HG03139 (cell line): ENCODE measurements around the gene AFTPH.

Experiments used
- ATAC-seq: cut with Tn5 transposase; IDR thresholded peaks from one replicate; pipeline ENCODE4 v1.9.1; 2021; ENCODE audit not compliant: unreplicated experiment

The AFTPH gene

GRCh38 chr2:64523666-64524603 lies at the start of gene AFTPH:
TSS of gene AFTPH (plus strand) at chr2:64524328. CDS start at chr2:64551475, 27,147 bp downstream.
- ATAC-seq = peak; percentile 84

DNA sequence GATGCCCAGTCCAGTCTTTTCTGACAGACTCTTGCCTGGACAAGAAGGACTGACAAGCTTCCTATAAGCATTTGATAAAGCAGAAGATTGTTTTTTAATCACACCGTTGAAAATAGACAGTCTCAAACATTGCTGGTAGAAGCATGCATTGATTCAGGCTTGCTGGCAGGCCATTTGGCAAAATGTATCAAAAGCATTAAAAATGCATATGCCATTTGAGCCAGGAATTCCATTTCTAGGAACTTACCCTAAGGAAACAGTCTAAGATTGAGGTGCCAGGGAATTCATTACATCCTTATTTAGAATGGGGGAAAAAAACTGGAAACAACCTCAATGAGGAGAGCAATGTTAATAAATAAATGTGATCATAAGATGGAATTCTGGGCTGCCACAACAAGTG lies 49.5 kb upstream of the AFTPH start:
- ATAC-seq = no peak

DNA sequence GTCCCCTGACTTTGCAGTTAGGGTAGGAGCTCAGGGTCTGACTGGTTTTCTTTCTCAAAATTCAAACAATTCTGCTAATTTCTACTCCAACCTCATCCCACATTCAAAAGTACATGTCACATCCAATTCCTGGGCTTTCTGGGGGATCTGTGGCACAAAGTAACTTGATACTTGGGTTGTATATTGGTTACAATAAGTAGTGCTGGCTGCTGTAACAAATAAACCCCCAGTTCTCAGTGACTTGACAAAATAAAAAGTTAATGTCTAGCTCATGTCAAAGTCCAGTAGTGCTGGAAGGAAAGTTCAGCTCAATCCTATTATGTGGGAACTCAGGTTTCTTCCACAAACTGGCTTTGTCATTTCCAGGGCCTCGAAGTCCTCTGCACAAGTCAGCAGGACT lies 47.1 kb upstream of the AFTPH start:
- ATAC-seq = no peak

DNA sequence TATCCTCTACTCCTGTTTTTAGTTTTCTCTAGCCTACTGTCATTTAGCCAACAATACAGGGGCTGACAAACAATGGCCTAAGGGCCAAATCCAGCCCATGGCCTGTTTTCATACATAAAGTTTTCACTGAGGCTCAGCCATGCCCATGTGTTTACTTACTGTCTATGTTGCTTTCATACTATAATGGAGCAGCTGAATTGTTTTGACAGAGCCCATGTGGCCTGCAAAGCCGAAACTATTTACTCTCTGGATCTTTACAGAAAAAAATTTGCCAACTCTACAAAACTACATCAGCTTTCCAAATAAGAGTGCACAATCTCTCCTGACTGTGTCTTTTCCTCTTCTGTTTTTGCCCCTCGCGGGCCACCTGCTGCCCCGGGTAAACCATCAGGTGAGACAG lies 46.1 kb upstream of the AFTPH start:
- ATAC-seq = no peak

DNA sequence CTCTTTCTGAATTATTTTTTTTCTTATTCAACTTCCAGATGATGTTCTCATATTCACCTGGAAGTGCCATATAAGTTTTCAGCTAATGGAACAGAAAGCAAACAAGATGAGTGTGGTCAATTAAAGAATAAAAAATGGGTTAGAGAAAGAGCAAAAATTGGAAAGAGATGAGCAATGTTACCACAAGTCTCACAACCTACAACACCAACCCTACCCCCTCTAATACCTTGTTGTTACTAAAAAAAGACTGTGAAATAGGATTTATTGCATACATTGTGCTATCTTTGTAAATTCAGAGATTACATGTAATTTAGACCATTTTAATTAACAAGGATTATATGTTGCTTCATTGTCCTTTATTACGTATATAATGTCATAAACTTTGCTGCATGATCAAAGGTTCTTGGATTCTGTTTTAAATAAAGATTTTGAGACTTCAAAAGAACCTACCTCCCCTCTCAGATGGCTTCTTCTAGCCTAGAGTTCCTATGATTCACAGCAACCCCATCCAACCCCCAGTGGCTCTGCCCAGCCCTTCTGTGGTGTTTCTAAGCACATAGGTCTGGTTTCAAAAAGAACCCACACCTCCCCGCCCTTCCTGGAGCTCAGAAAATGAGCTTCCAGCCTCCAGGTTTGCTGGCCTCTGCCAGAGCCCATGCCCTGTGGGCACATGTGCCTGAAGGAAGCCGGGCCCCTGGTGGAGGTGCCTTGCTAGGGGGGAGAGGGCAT lies 45.5 kb upstream of the AFTPH start:
- ATAC-seq = no peak

- ATAC-seq = no peak
These were observed 44.6 kb upstream of the AFTPH start for GRCh38 chr2:64479259-64480117.

DNA sequence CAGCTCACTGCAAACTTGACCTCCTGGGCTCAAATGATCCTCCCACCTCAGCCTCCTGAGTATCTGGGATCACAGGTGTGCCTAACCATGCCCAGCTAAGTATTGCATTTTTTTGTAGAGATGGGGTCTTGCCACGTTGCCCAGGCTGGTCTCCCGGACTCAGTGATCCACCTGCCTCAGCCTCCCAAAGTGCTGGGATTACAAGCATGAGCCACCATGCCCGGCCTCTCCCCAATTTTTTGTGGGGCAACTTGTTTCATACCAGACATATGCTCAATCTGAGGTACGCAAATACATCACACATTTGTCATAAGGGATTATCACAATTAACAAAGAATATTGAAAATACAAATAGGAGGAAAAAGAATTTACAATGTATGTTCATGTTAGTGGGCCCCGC lies 42.5 kb upstream of the AFTPH start:
- ATAC-seq = no peak

DNA sequence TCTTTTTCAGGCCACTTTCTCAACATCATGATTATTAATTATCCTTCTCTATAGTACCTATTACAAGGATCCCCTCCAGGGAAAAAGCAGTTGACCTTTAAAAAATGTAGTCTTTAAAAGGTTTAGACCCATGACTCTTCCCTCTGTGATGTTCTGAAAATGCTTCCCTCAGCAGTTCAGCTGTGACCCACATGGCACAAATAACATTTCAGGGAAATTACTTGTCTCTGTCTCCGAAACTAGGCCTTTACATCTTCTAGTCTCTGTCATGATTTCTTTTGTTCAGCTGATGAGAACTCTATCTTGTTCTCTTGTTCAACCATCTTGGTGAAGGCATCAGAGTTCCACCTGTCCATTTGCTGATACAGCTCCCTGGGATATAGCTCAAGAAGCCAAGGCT lies 41.9 kb upstream of the AFTPH start:
- no peak for ATAC-seq

DNA sequence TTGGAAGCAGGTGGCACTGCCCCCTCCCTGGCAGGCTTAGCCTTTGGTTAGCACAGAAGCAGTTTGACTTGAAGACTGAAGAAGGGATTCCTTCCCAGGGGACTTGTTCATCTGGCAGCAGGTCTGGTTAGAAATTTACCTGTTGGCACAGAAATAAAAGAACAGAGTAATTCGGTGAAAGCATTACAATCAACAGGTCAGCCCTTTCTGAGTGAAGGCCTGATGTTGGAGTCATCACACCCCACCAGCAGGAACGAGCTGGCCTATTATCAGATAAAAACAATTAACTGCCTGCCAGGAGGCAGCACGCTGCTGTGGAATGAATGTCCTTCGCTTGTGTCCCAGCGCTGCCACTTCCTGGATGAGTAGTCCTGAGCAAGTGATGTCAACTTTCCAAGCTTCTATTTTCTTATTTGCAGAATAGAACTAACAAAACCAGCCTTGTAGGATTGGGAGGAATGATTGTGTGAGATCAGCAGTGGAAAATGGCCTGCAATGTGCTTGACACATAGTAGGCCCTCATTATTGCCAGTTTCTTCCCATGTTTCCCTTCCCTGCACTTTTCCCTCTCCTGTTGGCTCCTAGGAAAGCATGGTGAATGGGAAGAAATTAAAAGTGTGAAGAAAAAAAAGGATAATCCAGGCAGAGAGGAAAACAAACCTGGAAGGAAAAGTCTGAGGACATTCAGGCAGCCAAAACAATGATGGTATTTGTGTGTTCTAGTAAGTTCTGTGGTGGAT lies 41.2 kb upstream of the AFTPH start:
- no peak for ATAC-seq

- ATAC-seq = no peak
These were observed 38.8 kb upstream of the AFTPH start for GRCh38 chr2:64485331-64485730.

DNA sequence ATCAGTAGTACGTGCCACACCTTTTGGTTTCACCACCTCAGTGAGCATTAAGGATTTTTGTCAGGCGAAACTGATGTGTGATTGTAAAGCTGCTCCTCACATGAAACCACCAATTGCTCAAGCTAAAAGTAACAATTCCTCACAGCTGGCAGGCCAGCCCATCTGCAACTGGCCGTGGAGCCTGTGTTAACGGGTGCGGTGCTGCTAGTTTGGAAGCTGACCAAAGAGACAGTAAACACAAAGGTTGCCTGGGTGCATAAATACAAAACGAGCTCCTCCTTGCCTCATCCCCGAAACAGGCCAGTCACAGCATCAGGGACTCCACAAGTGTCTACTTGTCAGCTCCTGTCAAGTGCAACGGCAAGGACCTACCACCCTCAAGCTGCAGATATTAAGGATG lies 38.2 kb upstream of the AFTPH start:
- no peak for ATAC-seq

DNA sequence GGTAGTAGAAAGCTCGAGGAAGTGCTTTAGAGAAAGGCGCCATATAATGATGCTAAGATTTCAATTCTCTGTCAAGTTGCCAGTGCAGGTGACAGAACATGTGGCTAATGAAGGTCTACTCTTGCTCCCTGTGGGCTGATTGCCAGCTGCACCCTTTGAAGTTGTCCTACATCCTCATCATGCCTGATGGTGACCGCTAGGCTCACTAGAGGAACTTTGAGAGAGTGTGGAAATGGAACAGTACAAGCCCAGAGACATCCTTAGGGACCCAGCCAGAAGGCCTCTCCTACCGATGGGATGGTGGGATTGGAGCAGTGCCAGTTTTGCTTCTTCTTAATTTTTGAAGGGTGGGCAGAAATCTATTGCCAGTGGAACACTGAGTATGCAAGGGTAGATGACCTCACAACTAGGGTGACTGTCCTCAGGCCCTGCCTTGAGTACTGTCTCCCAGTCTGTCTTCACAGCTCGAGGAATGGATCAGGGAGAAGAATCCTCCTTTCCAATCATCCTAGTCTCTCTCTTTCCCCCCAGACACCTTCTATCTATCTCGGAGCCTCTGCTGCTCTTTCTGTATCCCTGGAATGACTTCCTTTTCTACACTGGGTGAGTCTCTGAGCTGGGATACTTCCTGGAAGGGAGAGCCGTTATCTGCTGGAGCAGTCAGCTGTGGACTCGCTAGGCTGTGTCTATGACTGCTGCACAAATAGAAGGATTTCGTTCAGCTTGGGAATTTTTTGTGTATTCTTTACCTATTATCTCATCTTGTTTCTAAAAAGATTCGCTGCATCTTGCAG lies 36.7 kb upstream of the AFTPH start:
- ATAC-seq = no peak

DNA sequence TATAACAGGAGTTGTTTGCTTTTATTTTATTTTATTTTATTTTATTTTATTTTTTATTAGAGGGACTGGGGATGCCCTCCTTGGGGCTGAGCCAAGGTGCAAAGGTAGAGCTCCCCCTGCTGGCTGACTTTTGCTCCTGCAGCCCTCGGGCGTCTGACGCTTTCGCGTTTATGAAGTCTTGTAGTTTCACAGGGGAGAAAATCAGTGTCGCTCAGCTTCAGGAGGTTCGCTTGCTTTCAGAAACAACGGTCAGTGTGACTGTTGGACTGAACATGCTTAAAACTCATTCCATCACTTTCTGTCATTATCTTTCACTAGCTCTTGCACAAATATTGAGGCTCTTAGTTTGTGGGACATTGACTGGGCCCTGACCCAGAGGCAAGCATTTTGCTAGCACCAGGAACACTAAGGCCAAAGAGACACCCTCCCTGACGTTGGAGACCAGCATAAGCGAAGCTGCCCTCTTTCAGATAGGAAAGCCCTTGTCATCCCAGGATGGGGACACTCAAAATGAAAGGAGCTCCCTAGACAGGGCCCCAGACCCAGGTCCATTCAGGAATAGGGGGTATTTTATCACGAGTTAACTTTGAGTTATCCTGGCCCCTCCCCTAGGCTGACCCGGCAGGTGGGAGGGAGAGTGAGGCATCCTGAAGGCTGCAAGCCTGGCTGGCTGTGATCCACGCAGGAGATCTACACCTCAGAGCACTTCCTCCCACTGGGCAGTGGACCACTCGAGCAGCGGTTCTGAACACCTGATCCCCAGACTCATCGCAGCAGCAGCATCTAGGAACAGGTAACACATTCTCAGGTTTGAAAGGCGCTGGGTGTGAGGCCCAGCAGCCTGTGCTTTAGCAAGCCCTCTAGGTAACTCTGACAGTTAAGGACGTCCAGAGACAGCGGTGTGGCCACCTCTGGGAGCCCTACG lies 35.8 kb upstream of the AFTPH start:
- no peak for ATAC-seq

- no peak for ATAC-seq
These were observed 34.9 kb upstream of the AFTPH start for GRCh38 chr2:64489081-64489751.

- ATAC-seq = no peak
These were observed 32.7 kb upstream of the AFTPH start for GRCh38 chr2:64491426-64491825.

DNA sequence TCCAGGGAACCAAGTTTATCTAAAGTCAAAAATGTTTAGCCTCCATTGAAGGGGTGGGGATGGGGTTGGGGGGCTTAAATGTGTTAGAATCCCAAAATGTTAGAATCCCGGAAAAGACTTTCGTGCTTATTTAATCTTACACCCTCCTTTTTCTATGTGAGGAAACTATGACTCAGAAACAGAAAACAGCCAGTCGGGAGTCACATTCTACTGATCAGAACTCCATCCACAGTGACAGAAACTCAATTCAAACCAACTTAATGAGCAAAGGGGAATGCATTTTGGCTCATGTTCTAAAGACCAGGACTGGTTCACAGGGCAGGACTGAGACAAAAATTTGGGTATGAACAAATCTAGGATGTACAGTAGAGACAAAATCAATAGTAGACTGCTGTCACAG lies 31.9 kb upstream of the AFTPH start:
- ATAC-seq = no peak

- ATAC-seq = no peak
These were observed 31.3 kb upstream of the AFTPH start for GRCh38 chr2:64492821-64493220.

GRCh38 chr2:64493788-64494187 lies 30.3 kb upstream of the AFTPH start:
- ATAC-seq = no peak
